SU-DHL-6 (cell line): ENCODE results near the gene EIF3K.

Source experiments
- EZH2phosphoT487 ChIP-seq: fragments of 200-600 bp; sonication (generic), shearing (Covaris generic); conservative IDR thresholded peaks from 2 replicates; pipeline ENCODE4 v1.6.1; 2018; ENCODE audit warnings: mild to moderate bottlenecking, antibody characterized with exemption, low read length, moderate library complexity, mixed read lengths
- TF ChIP-seq, protein P1 (sequence below): fragments of 200-600 bp; sonication (generic); IDR thresholded peaks from one replicate; pipeline ENCODE4 v1.5.1; 2017; ENCODE audit warnings: antibody characterized with exemption, mild to moderate bottlenecking, low read length, moderate library complexity; ENCODE audit not compliant: insufficient read depth, poor library complexity, severe bottlenecking

DNA sequence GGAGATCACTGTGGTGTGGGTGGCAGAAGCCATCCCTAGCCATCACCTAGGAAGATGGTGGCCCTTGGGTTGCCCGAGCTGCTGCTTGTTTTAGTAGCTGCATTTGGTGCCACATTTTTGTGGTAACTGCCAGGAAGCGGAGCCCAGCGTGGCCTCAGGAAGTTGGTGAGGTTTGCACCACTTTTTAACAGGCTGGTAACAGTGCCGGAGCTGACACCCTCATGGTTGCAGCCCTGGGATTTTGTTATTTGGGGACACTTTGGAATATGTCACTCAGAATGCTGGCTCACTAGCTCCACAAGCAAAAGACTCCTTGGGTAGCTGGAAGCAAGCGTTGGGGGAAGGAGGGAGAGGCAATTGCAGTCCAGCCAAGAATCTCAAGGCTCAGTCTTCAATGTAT, 50.6 kb downstream of the EIF3K start:
- TF ChIP-seq, protein P1, sequence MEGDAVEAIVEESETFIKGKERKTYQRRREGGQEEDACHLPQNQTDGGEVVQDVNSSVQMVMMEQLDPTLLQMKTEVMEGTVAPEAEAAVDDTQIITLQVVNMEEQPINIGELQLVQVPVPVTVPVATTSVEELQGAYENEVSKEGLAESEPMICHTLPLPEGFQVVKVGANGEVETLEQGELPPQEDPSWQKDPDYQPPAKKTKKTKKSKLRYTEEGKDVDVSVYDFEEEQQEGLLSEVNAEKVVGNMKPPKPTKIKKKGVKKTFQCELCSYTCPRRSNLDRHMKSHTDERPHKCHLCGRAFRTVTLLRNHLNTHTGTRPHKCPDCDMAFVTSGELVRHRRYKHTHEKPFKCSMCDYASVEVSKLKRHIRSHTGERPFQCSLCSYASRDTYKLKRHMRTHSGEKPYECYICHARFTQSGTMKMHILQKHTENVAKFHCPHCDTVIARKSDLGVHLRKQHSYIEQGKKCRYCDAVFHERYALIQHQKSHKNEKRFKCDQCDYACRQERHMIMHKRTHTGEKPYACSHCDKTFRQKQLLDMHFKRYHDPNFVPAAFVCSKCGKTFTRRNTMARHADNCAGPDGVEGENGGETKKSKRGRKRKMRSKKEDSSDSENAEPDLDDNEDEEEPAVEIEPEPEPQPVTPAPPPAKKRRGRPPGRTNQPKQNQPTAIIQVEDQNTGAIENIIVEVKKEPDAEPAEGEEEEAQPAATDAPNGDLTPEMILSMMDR, result no peak
- TF ChIP-seq EZH2phosphoT487, result no peak
